GM12873 (cell line): ENCODE data around the gene MYH11.

ENCODE experiments used
- CTCF ChIP-seq: IDR thresholded peaks from 2 replicates; pipeline ENCODE4 v1.5.1; 2012; ENCODE audit warnings: low read depth, mild to moderate bottlenecking, moderate library complexity, low read length, control low read depth; ENCODE audit not compliant: insufficient read depth; ENCODE audit errors: missing control alignments

Gene MYH11

GRCh38 chr16:15836074-15836473 lies 20.8 kb downstream of the MYH11 start:
- no peak for TF ChIP-seq CTCF

- no peak for TF ChIP-seq CTCF
These were observed 21.5 kb downstream of the MYH11 start for GRCh38 chr16:15835136-15835878.

- no peak for TF ChIP-seq CTCF
These were observed 22.3 kb downstream of the MYH11 start for GRCh38 chr16:15834502-15834901.

GRCh38 chr16:15833541-15833940 lies 23.3 kb downstream of the MYH11 start:
- TF ChIP-seq CTCF, result no peak

- TF ChIP-seq CTCF, result no peak
These were observed 24.6 kb downstream of the MYH11 start for GRCh38 chr16:15832241-15832640.

- TF ChIP-seq CTCF, result no peak
These were observed 25.9 kb downstream of the MYH11 start for GRCh38 chr16:15830832-15831451.

GRCh38 chr16:15829460-15829859 lies 27.4 kb downstream of the MYH11 start:
- no peak for TF ChIP-seq CTCF
